ENCODE data around the gene PARP8.
"Not testable (repeated sequence)": the region's sequence is repeated elsewhere in the genome, so short reads cannot be mapped to it uniquely, and the experiment has no call there.

Gene PARP8

DNA sequence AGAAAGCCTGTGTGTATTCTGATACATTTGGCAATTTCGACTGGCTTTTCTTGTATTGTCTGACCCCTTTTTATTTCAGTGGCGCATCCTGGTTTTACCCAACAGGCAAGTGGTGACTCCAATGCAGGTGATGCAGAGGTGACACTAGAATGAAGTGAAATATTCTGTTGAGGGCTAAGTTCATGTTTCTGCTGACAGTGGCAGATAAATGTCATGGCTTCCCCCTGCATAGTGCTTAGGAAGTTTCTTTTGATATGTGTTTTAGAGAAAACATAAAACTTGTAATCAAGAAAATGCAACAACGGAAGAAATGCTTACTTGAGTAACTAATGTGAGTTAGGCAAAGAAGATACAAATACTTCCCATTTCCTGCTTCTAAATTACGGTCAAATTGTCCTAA, 13.1 kb downstream of the PARP8 start:
- not testable (repeated sequence) for DNase-seq; H3K36me3 ChIP-seq (ENCODE audit: control insufficient read depth, insufficient read depth, low read length); H3K9me3 ChIP-seq (ENCODE audit: control insufficient read depth, low read length); H3K4me3 ChIP-seq (ENCODE audit: insufficient read depth, low read depth, low read length, poor library complexity, severe bottlenecking); H3K27ac ChIP-seq (ENCODE audit: insufficient read depth, low read length, poor library complexity, severe bottlenecking); H3K27me3 ChIP-seq (replicated peaks; ENCODE audit: control insufficient read depth, insufficient read depth, low read length, poor library complexity, severe bottlenecking)
- peaks cover 34% of the 10 kb centered on the region for H3K4me1 ChIP-seq (ENCODE audit: control insufficient read depth, insufficient read depth, low read length, poor library complexity, severe bottlenecking)

DNA sequence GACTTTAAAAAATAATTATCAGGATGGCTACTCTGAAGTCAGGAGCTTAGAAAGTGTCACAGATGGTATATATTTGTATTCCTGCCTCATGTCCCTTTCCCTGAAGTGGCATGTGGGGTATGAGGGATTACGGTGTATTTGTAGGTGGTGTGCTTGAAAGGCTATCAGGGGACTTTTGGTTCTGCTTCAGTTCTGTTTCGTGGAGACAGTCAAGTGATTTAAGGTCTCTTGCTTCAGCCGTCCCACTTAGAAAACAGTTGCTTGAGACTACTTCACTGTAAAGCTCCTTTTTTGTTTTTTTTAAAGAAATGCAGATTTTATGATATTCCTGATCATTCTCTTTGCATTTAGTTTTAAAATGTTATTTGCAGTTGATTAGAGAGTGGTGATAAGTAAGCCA, 18.3 kb downstream of the PARP8 start:
- Histone ChIP-seq H3K9me3 (ENCODE audit: control insufficient read depth, low read length) (no peaks in the 10 kb centered on the region), H3K27ac (ENCODE audit: insufficient read depth, low read length, poor library complexity, severe bottlenecking) (no peak overlapping the region), H3K27me3 (replicated peaks; ENCODE audit: control insufficient read depth, insufficient read depth, low read length, poor library complexity, severe bottlenecking) (no peaks in the 10 kb centered on the region), H3K36me3 (ENCODE audit: control insufficient read depth, insufficient read depth, low read length) (no peaks in the 10 kb centered on the region), H3K4me3 (ENCODE audit: insufficient read depth, low read depth, low read length, poor library complexity, severe bottlenecking) (no peak overlapping the region), H3K4me1 (ENCODE audit: control insufficient read depth, insufficient read depth, low read length, poor library complexity, severe bottlenecking) (peaks cover 30% of the 10 kb centered on the region)
- no peak for DNase-seq

DNA sequence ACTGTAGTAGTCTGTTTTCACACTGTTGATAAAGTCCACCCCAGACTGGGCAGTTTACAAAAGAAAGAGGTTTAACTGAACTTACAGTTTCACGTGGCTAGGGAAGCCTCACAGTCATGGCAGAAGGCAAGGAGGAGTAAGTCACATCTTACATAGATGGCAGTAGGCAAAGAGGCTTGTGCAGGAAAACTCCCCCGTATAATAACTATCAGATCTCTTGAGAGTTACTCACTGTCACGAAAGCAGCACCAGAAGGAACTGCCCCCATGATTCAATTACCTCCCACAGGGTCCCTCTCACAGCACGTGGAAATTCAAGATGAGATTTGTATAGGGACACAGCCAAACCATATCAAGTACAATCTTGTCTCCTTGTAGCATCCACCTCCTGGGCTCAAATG, 21.1 kb downstream of the PARP8 start:
- Histone ChIP-seq H3K36me3 (ENCODE audit: control insufficient read depth, insufficient read depth, low read length) (no peaks in the 10 kb centered on the region), H3K9me3 (ENCODE audit: control insufficient read depth, low read length) (no peaks in the 10 kb centered on the region), H3K4me1 (ENCODE audit: control insufficient read depth, insufficient read depth, low read length, poor library complexity, severe bottlenecking) (peaks cover 9% of the 10 kb centered on the region), H3K4me3 (ENCODE audit: insufficient read depth, low read depth, low read length, poor library complexity, severe bottlenecking) (no peak overlapping the region), H3K27me3 (replicated peaks; ENCODE audit: control insufficient read depth, insufficient read depth, low read length, poor library complexity, severe bottlenecking) (no peaks in the 10 kb centered on the region), H3K27ac (ENCODE audit: insufficient read depth, low read length, poor library complexity, severe bottlenecking) (no peak overlapping the region)
- no peak for DNase-seq

DNA sequence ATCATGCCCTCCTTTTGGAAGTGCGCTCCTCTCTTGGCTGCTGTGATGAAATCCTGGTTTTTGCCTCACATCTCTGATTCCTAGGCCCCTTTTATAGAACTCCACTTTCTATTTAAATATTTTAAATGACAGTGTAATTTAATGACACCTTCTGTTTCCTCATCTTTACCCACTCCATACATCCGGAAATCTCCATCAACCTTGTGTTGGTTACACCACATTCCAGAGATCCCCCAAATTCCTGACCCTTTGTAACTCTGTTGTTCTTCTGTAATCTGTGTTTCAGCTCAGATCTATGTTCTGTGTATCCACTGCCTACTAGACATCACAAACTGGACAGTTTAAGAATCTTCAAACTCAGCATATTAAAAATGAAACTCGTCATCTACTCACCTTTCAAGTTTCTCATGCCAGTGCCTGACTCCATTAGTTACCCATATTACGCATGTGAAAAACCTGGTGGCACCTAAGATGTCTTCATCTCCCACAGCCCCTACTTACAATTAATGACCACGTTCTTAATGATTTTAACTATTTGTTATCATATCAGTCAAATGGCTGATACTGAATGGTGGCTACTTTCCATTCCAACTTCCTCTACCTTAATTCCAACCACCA, 25.1 kb downstream of the PARP8 start:
- H3K27ac ChIP-seq (ENCODE audit: insufficient read depth, low read length, poor library complexity, severe bottlenecking): no peak overlapping the region
- peaks cover 10% of the 10 kb centered on the region for H3K4me1 ChIP-seq (ENCODE audit: control insufficient read depth, insufficient read depth, low read length, poor library complexity, severe bottlenecking)
- H3K36me3 ChIP-seq (ENCODE audit: control insufficient read depth, insufficient read depth, low read length): no peaks in the 10 kb centered on the region
- H3K4me3 ChIP-seq (ENCODE audit: insufficient read depth, low read depth, low read length, poor library complexity, severe bottlenecking): no peak overlapping the region
- no peak for DNase-seq
- no peaks in the 10 kb centered on the region for H3K27me3 ChIP-seq (replicated peaks; ENCODE audit: control insufficient read depth, insufficient read depth, low read length, poor library complexity, severe bottlenecking)
- H3K9me3 ChIP-seq (ENCODE audit: control insufficient read depth, low read length): no peaks in the 10 kb centered on the region

DNA sequence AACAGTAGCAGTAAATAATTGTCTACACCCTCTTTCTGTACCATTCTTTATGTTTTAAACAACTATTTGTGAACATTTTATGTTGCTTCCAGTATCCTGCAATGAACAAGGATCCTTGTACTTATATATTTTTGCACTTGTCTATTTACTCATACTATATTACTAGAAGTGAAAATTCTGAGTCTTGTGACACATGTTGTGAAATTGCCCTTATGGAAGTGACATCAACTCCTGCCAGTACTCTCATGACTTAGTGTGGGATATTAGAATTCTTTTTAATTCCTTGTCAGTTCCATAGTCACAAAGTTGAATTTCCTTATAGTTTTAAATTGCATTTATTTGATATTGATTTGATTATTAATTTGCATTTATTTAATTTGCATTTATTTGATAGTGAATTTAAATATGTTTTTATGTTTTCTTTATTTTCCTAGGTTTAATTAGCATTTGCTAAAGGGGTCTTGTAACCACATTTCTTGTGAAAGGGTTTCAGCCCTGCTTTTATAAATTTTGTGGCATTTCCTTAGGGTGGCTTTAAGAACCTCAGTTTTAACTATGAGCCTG, 27.7 kb downstream of the PARP8 start:
- Histone ChIP-seq H3K4me3 (ENCODE audit: insufficient read depth, low read depth, low read length, poor library complexity, severe bottlenecking) (no peak overlapping the region), H3K27me3 (replicated peaks; ENCODE audit: control insufficient read depth, insufficient read depth, low read length, poor library complexity, severe bottlenecking) (no peaks in the 10 kb centered on the region), H3K27ac (ENCODE audit: insufficient read depth, low read length, poor library complexity, severe bottlenecking) (no peak overlapping the region), H3K9me3 (ENCODE audit: control insufficient read depth, low read length) (no peaks in the 10 kb centered on the region), H3K36me3 (ENCODE audit: control insufficient read depth, insufficient read depth, low read length) (peaks cover 5% of the 10 kb centered on the region), H3K4me1 (ENCODE audit: control insufficient read depth, insufficient read depth, low read length, poor library complexity, severe bottlenecking) (peaks cover 9% of the 10 kb centered on the region)
- no peak for DNase-seq

DNA sequence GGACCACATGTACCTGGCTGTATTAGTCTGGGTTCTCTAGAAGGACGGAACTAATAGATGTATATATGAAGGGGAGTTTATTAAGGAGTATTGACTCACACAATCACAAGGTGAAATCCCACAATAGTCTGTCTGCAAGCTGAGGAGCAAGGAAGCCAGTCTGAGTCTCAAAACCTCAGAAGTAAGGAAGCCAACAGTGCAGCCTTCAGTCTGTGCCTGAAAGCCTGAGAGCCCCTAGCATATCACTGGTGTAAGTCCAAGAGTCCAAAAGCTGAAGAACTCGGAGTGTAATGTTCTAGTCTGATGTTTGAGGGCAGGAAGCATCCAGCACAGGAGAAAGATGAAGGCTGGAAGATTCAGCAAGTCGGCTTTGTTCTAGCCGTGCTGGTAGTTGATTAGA, 28.2 kb downstream of the PARP8 start:
- H3K9me3 ChIP-seq (ENCODE audit: control insufficient read depth, low read length); H3K4me1 ChIP-seq (ENCODE audit: control insufficient read depth, insufficient read depth, low read length, poor library complexity, severe bottlenecking); H3K4me3 ChIP-seq (ENCODE audit: insufficient read depth, low read depth, low read length, poor library complexity, severe bottlenecking); DNase-seq; H3K27me3 ChIP-seq (replicated peaks; ENCODE audit: control insufficient read depth, insufficient read depth, low read length, poor library complexity, severe bottlenecking); H3K27ac ChIP-seq (ENCODE audit: insufficient read depth, low read length, poor library complexity, severe bottlenecking); H3K36me3 ChIP-seq (ENCODE audit: control insufficient read depth, insufficient read depth, low read length): not testable (repeated sequence)

DNA sequence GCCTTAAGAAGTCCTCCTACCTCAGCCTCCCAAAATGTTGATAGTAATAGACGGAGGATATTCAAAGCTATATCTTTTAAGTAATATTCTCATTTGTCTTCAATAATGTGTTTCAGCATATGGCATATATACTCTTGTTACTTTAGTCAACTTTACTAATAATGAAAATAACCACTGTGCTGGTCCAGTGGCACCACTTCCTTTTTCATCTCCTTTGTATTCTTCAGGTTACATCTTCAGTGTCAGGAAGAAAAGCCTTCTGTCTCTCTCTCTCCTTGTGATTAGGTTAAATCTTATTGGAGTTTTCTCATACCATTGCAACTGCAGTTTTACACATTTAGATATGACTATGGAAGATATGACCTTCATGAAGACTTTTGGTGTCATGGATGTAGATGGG, 31.3 kb downstream of the PARP8 start:
- H3K4me3 ChIP-seq (ENCODE audit: insufficient read depth, low read depth, low read length, poor library complexity, severe bottlenecking): no peak overlapping the region
- no peaks in the 10 kb centered on the region for H3K9me3 ChIP-seq (ENCODE audit: control insufficient read depth, low read length)
- no peak for DNase-seq
- H3K4me1 ChIP-seq (ENCODE audit: control insufficient read depth, insufficient read depth, low read length, poor library complexity, severe bottlenecking): peaks cover 12% of the 10 kb centered on the region
- peaks cover 9% of the 10 kb centered on the region for H3K36me3 ChIP-seq (ENCODE audit: control insufficient read depth, insufficient read depth, low read length)
- H3K27me3 ChIP-seq (replicated peaks; ENCODE audit: control insufficient read depth, insufficient read depth, low read length, poor library complexity, severe bottlenecking): no peaks in the 10 kb centered on the region
- H3K27ac ChIP-seq (ENCODE audit: insufficient read depth, low read length, poor library complexity, severe bottlenecking): no peak overlapping the region

DNA sequence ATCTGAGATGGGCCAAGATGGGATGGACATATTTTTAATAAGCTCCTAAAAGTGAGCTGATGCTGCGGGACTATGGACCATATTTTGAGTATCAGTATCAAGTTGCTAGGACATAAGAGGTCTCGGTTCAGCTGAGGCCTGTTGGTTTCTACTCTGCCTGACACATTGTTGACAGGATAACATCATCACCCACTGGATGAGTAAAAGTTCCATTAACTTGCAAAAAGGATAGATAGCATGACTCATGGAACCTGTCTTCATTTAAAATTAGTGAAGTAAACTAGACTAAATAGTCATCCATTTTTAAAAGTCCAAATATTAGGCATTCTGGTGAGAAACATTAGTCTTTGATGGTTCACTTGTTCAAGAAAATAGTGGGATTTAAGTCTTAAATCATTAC, 33.3 kb downstream of the PARP8 start:
- no peak for DNase-seq
- Histone ChIP-seq H3K9me3 (ENCODE audit: control insufficient read depth, low read length) (no peaks in the 10 kb centered on the region), H3K27me3 (replicated peaks; ENCODE audit: control insufficient read depth, insufficient read depth, low read length, poor library complexity, severe bottlenecking) (no peaks in the 10 kb centered on the region), H3K27ac (ENCODE audit: insufficient read depth, low read length, poor library complexity, severe bottlenecking) (no peak overlapping the region), H3K4me1 (ENCODE audit: control insufficient read depth, insufficient read depth, low read length, poor library complexity, severe bottlenecking) (peaks cover 12% of the 10 kb centered on the region), H3K4me3 (ENCODE audit: insufficient read depth, low read depth, low read length, poor library complexity, severe bottlenecking) (no peak overlapping the region), H3K36me3 (ENCODE audit: control insufficient read depth, insufficient read depth, low read length) (peaks cover 9% of the 10 kb centered on the region)

DNA sequence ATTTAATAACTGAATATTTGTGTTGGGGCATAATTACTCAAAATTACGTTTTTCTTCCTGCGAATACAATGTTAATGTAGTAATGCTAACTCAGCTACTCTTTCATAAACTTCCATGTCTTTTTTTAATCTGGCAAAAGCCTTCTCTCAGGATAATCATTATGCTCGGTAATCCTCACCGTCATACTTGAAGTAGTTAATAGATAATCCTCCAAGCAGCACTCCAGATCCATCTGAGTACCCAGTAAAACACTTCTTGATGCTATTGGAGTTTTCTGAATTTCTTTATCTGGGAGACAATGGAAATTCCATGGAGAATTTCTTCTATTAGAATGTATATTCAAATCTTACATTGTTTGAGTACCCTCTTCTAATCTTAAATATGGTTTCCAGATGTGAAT, 34.3 kb downstream of the PARP8 start:
- DNase-seq: no peak
- Histone ChIP-seq H3K9me3 (ENCODE audit: control insufficient read depth, low read length) (no peaks in the 10 kb centered on the region), H3K36me3 (ENCODE audit: control insufficient read depth, insufficient read depth, low read length) (peaks cover 9% of the 10 kb centered on the region), H3K4me1 (ENCODE audit: control insufficient read depth, insufficient read depth, low read length, poor library complexity, severe bottlenecking) (peaks cover 12% of the 10 kb centered on the region), H3K27ac (ENCODE audit: insufficient read depth, low read length, poor library complexity, severe bottlenecking) (no peak overlapping the region), H3K27me3 (replicated peaks; ENCODE audit: control insufficient read depth, insufficient read depth, low read length, poor library complexity, severe bottlenecking) (no peaks in the 10 kb centered on the region), H3K4me3 (ENCODE audit: insufficient read depth, low read depth, low read length, poor library complexity, severe bottlenecking) (no peak overlapping the region)

DNA sequence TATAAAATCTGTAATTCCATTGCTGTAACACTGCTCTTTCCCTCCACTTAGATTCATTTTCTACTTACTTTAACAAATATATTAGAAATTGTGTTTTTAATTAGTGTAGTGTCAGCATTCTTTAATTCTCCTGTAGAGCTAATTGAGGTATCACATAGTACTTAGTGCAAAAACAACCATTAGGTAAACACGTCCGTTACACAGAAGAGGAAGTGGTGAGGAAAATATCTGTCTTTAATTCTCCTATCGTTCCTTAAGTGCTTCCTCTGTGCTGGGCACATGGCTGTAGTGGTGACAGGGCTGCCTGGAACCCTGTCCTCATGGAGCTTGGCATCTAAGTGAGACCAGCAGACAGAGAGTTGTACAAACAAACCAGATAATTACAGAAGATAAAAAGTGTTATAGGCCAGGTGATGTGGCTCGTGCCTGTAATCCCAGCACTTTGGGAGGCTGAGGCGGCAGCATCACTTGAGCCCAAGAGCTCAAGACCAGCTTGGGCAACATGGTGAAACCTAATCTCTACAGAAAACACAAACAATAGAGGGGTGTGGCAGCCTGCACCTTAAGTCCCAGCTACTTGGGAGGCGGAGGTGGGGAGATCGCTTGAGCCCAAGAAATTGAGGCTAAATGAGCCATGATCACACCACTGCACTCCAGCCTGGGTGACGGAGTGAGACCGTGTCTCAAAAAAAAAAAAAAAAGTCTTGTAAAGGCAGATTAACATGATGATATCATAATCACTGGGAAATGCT, 36.4 kb downstream of the PARP8 start:
- peaks cover 7% of the 10 kb centered on the region for H3K36me3 ChIP-seq (ENCODE audit: control insufficient read depth, insufficient read depth, low read length)
- H3K4me3 ChIP-seq (ENCODE audit: insufficient read depth, low read depth, low read length, poor library complexity, severe bottlenecking): no peak overlapping the region
- H3K4me1 ChIP-seq (ENCODE audit: control insufficient read depth, insufficient read depth, low read length, poor library complexity, severe bottlenecking): peaks cover 12% of the 10 kb centered on the region
- no peak for DNase-seq
- peak overlapping the region; percentile 38 for H3K27ac ChIP-seq (ENCODE audit: insufficient read depth, low read length, poor library complexity, severe bottlenecking)
- no peaks in the 10 kb centered on the region for H3K9me3 ChIP-seq (ENCODE audit: control insufficient read depth, low read length)
- H3K27me3 ChIP-seq (replicated peaks; ENCODE audit: control insufficient read depth, insufficient read depth, low read length, poor library complexity, severe bottlenecking): no peaks in the 10 kb centered on the region

Measured in effector memory CD4-positive, alpha-beta T cell (primary cell).